ENCODE measurements around the gene PHACTR3.

The PHACTR3 gene

GRCh38 chr20:59750209-59750840 lies 146.0 kb downstream of the PHACTR3 start:
- no peak for DNase-seq (ENCODE audit: low read depth in 2 of 2)

GRCh38 chr20:59751075-59751711 lies 146.9 kb downstream of the PHACTR3 start:
- no peak for DNase-seq (ENCODE audit: low read depth in 2 of 2)

GRCh38 chr20:59752101-59752586 lies 147.8 kb downstream of the PHACTR3 start:
- no peak for DNase-seq (ENCODE audit: low read depth in 2 of 2)

GRCh38 chr20:59752704-59753460 lies 148.5 kb downstream of the PHACTR3 start:
- DNase-seq (ENCODE audit: low read depth in 2 of 2): no peak

- DNase-seq (ENCODE audit: low read depth in 2 of 2): no peak
These were observed 149.5 kb downstream of the PHACTR3 start for GRCh38 chr20:59753836-59754235.

GRCh38 chr20:59754551-59754950 lies 150.2 kb downstream of the PHACTR3 start:
- DNase-seq (ENCODE audit: low read depth in 2 of 2): no peak

GRCh38 chr20:59756241-59756640 lies 151.9 kb downstream of the PHACTR3 start:
- no peak for DNase-seq (ENCODE audit: low read depth in 2 of 2)

GRCh38 chr20:59764037-59764436 lies 159.7 kb downstream of the PHACTR3 start:
- DNase-seq (ENCODE audit: low read depth in 2 of 2): no peak

GRCh38 chr20:59765599-59766177 lies 161.3 kb downstream of the PHACTR3 start:
- DNase-seq (ENCODE audit: low read depth in 2 of 2): no peak

- no peak for DNase-seq (ENCODE audit: low read depth in 2 of 2)
These were observed 163.3 kb downstream of the PHACTR3 start for GRCh38 chr20:59767656-59768055.

GRCh38 chr20:59770270-59770669 lies 165.9 kb downstream of the PHACTR3 start:
- no peak for DNase-seq (ENCODE audit: low read depth in 2 of 2)

GRCh38 chr20:59770851-59771250 lies 166.5 kb downstream of the PHACTR3 start:
- DNase-seq (ENCODE audit: low read depth in 2 of 2): no peak

GRCh38 chr20:59771506-59772372 lies 167.4 kb downstream of the PHACTR3 start:
- DNase-seq (ENCODE audit: low read depth in 2 of 2): no peak

GRCh38 chr20:59772373-59772705 lies 168.0 kb downstream of the PHACTR3 start:
- no peak for DNase-seq (ENCODE audit: low read depth in 2 of 2)

GRCh38 chr20:59772931-59773913 lies 168.9 kb downstream of the PHACTR3 start:
- no peak for DNase-seq (ENCODE audit: low read depth in 2 of 2)

GRCh38 chr20:59774204-59774641 lies 169.9 kb downstream of the PHACTR3 start:
- no peak for DNase-seq (ENCODE audit: low read depth in 2 of 2)

- DNase-seq (ENCODE audit: low read depth in 2 of 2): no peak
These were observed 170.8 kb downstream of the PHACTR3 start for GRCh38 chr20:59774921-59775686.

GRCh38 chr20:59775687-59776055 lies 171.3 kb downstream of the PHACTR3 start:
- DNase-seq (ENCODE audit: low read depth in 2 of 2): no peak

- no peak for DNase-seq (ENCODE audit: low read depth in 2 of 2)
These were observed 171.8 kb downstream of the PHACTR3 start for GRCh38 chr20:59776059-59776603.

All from stimulated activated CD8-positive, alpha-beta memory T cell treated with anti-CD3 and anti-CD28 coated beads, Interleukin-2, amount 100 ng/mL, for 1 hour (primary cell).